ENCODE data around the gene RPS3.

DNA sequence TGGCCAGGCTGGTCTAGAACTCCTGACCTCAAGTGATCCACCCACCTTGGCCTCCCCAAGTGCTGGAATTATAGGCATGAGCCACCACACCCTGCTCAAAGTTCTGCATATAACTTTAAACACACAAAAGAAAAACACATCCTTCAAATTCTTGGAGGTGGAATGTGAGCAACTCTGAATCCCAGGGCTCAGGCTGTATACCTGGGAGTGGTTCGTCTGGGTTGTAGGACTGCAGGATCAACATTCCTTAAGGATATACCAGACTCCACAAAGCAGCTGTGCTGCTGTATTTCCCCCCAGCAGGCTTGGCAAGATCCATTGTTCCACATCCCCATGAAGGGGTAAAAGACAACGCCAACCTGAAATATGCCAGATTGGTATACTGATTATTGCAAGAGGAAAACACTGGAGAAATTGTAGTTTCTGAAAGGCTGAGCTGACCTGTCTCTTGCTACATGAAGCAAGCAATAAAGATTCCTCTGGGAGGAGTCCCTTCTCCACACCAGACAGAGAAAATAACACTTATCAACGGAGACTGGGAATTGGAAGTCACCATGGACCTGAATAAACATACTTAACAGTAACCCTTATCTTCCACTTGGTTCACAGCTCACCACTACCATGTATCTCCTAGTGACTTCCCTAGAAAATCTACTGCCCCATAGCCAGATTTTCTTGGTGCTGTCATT lies 12.2 kb upstream of the RPS3 start:
- TF ChIP-seq, protein P1, sequence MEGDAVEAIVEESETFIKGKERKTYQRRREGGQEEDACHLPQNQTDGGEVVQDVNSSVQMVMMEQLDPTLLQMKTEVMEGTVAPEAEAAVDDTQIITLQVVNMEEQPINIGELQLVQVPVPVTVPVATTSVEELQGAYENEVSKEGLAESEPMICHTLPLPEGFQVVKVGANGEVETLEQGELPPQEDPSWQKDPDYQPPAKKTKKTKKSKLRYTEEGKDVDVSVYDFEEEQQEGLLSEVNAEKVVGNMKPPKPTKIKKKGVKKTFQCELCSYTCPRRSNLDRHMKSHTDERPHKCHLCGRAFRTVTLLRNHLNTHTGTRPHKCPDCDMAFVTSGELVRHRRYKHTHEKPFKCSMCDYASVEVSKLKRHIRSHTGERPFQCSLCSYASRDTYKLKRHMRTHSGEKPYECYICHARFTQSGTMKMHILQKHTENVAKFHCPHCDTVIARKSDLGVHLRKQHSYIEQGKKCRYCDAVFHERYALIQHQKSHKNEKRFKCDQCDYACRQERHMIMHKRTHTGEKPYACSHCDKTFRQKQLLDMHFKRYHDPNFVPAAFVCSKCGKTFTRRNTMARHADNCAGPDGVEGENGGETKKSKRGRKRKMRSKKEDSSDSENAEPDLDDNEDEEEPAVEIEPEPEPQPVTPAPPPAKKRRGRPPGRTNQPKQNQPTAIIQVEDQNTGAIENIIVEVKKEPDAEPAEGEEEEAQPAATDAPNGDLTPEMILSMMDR (IDR thresholded peaks at IDR 0.05), result no peak
- no peak for TF ChIP-seq EZH2phosphoT487 (IDR thresholded peaks at IDR 0.05; ENCODE audit: borderline replicate concordance, low read depth)
- TF ChIP-seq, protein P2, sequence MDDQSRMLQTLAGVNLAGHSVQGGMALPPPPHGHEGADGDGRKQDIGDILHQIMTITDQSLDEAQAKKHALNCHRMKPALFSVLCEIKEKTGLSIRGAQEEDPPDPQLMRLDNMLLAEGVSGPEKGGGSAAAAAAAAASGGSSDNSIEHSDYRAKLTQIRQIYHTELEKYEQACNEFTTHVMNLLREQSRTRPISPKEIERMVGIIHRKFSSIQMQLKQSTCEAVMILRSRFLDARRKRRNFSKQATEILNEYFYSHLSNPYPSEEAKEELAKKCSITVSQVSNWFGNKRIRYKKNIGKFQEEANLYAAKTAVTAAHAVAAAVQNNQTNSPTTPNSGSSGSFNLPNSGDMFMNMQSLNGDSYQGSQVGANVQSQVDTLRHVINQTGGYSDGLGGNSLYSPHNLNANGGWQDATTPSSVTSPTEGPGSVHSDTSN (IDR thresholded peaks at IDR 0.05), result no peak
